AG08396 (cell line): ENCODE measurements around the gene CABP4.
"Not testable (repeated sequence)": the region's sequence is repeated elsewhere in the genome, so short reads cannot be mapped to it uniquely, and the experiment has no call there.

Experiments
- DNase-seq: peaks from one replicate; pipeline ENCODE4 v3.0.0; 2012; ENCODE audit warnings: low spot score, mixed read lengths

The CABP4 gene

GRCh38 chr11:67453816-67454732, 1.1 kb upstream of the CABP4 start:
- DNase-seq = no peak

GRCh38 chr11:67456068-67456705, 1.0 kb downstream of the CABP4 start:
- DNase-seq = no peak

GRCh38 chr11:67457453-67457852, 2.3 kb downstream of the CABP4 start:
- DNase-seq = no peak

GRCh38 chr11:67458266-67458665, 3.1 kb downstream of the CABP4 start:
- DNase-seq = no peak

GRCh38 chr11:67463186-67463585, 8.0 kb downstream of the CABP4 start:
- DNase-seq = no peak

- DNase-seq = no peak
Measured at GRCh38 chr11:67463680-67464410, 8.7 kb downstream of the CABP4 start.

- DNase-seq = peak; percentile 84
Measured at GRCh38 chr11:67464411-67465188, 9.4 kb downstream of the CABP4 start.

GRCh38 chr11:67465189-67465510, 10.0 kb downstream of the CABP4 start:
- no peak for DNase-seq

GRCh38 chr11:67465530-67465929, 10.4 kb downstream of the CABP4 start:
- not testable (repeated sequence) for DNase-seq

GRCh38 chr11:67466367-67466766, 11.2 kb downstream of the CABP4 start:
- no peak for DNase-seq

- DNase-seq = no peak
Measured at GRCh38 chr11:67466962-67467771, 12.0 kb downstream of the CABP4 start.

- no peak for DNase-seq
Measured at GRCh38 chr11:67468056-67468455, 12.9 kb downstream of the CABP4 start.

- DNase-seq = no peak
Measured at GRCh38 chr11:67468456-67468758, 13.3 kb downstream of the CABP4 start.

- DNase-seq = peak; percentile 99
Measured at GRCh38 chr11:67468759-67469507, 13.8 kb downstream of the CABP4 start, which contains the start of gene TMEM134. TMEM134 (minus strand) TSS chr11:67469251; CDS start chr11:67469192, 59 bp downstream.

GRCh38 chr11:67469508-67469811, 14.3 kb downstream of the CABP4 start:
- no peak for DNase-seq

- DNase-seq = no peak
Measured at GRCh38 chr11:67470337-67471002, 15.3 kb downstream of the CABP4 start.

- no peak for DNase-seq
Measured at GRCh38 chr11:67472882-67473281, 17.7 kb downstream of the CABP4 start.

GRCh38 chr11:67476692-67477091, 21.5 kb downstream of the CABP4 start:
- not testable (repeated sequence) for DNase-seq

- not testable (repeated sequence) for DNase-seq
Measured at GRCh38 chr11:67477344-67478050, 22.3 kb downstream of the CABP4 start.
